Left forelimb (tissue), 1 donor: ENCODE measurements around the gene OR8B3.

Experiments
- DNase-seq: peaks from one replicate; pipeline ENCODE4 v3.0.0-alpha.2; 2018; ENCODE audit warnings: low spot score

OR8B3 gene

GRCh38 chr11:124359566-124359965 is 39.3 kb downstream of the OR8B3 start:
- no peak for DNase-seq

GRCh38 chr11:124346311-124346955 is 52.4 kb downstream of the OR8B3 start:
- DNase-seq = no peak
